ENCODE data around the gene CHD1. TPM values are rescaled to one million over a fixed set of nuclear protein-coding genes. Genes with fewer than 3 reads are reported as not detected.

CHD1 gene
- total RNA-seq, 4 donors from 2014 or later, result 51.4 to 83.0 (median 63.8) TPM

GRCh38 chr5:98917433-98917832 lies 11.4 kb downstream of the CHD1 start:
- Histone ChIP-seq H3K4me1 (peaks cover 0 to 4% of the 10 kb centered on the region in 2 donors), H3K9me3 (no peaks in the 10 kb centered on the region), H3K4me3 (replicated peaks in 1 of 3) (no peak overlapping the region), H3K27ac (no peak overlapping the region), H3K36me3 (peaks cover 0 to 5% of the 10 kb centered on the region in 2 donors), H3K27me3 (no peaks in the 10 kb centered on the region)
- TF ChIP-seq POLR2A (IDR thresholded peaks at IDR 0.05), result no peak
- no peak for TF ChIP-seq CTCF (IDR thresholded peaks at IDR 0.05)
- 92 to 93% methylated on average over 2 of the region's 2 CpGs for WGBS, 2 donors
- intact Hi-C loops (cut with DNase I), result no loop called here
- DNase-seq, result no peak

GRCh38 chr5:98916540-98916939 lies 12.3 kb downstream of the CHD1 start:
- TF ChIP-seq CTCF (IDR thresholded peaks at IDR 0.05), result no peak
- TF ChIP-seq POLR2A (IDR thresholded peaks at IDR 0.05), result no peak
- H3K4me1 ChIP-seq, result peaks cover 0 to 4% of the 10 kb centered on the region in 2 donors
- no peaks in the 10 kb centered on the region for H3K9me3 ChIP-seq
- no peak for DNase-seq
- no peaks in the 10 kb centered on the region for H3K27me3 ChIP-seq
- no peak overlapping the region for H3K27ac ChIP-seq
- intact Hi-C loops (cut with DNase I), result no loop called here
- WGBS, 2 donors, result 91 to 93% methylated on average over 2 of the region's 2 CpGs
- H3K36me3 ChIP-seq, result no peaks in the 10 kb centered on the region
- H3K4me3 ChIP-seq (replicated peaks in 1 of 3), result no peak overlapping the region

GRCh38 chr5:98913911-98914310 lies 14.9 kb downstream of the CHD1 start:
- intact Hi-C loops (cut with DNase I), result no loop called here
- H3K27ac ChIP-seq, result no peak overlapping the region
- no peaks in the 10 kb centered on the region for H3K27me3 ChIP-seq
- DNase-seq, result no peak
- no peaks in the 10 kb centered on the region for H3K36me3 ChIP-seq
- H3K4me1 ChIP-seq, result peaks cover 0 to 7% of the 10 kb centered on the region in 2 donors
- H3K9me3 ChIP-seq, result no peaks in the 10 kb centered on the region
- no peak overlapping the region for H3K4me3 ChIP-seq (replicated peaks in 1 of 3)
- TF ChIP-seq CTCF (IDR thresholded peaks at IDR 0.05) (no peak), POLR2A (IDR thresholded peaks at IDR 0.05) (no peak)

- Histone ChIP-seq H3K27me3 (no peaks in the 10 kb centered on the region), H3K4me1 (peaks cover 0 to 7% of the 10 kb centered on the region in 2 donors), H3K4me3 (replicated peaks in 1 of 3) (no peak overlapping the region), H3K36me3 (no peaks in the 10 kb centered on the region), H3K27ac (no peak overlapping the region), H3K9me3 (no peaks in the 10 kb centered on the region)
- no peak for TF ChIP-seq POLR2A (IDR thresholded peaks at IDR 0.05)
- no peak for TF ChIP-seq CTCF (IDR thresholded peaks at IDR 0.05)
- no peak for DNase-seq
- WGBS, 2 donors, result 86 to 87% methylated on average over 5 of the region's 5 CpGs
- intact Hi-C loops (cut with DNase I), result no loop called here
These were observed 17.3 kb downstream of the CHD1 start for GRCh38 chr5:98911280-98912040.

DNA sequence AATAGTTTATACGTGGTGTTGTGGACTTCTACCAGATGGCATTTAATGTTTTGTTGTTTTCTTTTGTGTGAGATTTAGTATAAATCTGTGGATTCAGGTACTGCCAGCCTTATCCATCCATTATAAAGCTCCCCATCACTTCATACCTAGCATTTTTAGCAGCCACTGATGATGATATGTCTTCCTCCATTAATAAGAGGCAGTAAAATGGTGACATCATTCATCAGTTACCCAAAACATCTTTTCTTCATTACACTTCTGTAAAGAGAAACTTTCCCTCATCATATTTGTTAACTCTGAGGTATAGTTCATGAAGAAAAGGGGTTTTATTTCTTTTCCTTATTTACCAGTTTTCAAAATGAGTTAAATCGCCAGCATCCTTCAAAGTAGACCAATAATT lies 19.4 kb downstream of the CHD1 start:
- Histone ChIP-seq H3K9me3 (no peaks in the 10 kb centered on the region), H3K27ac (no peak overlapping the region), H3K36me3 (no peaks in the 10 kb centered on the region), H3K27me3 (no peaks in the 10 kb centered on the region), H3K4me1 (peaks cover 0 to 2% of the 10 kb centered on the region in 2 donors), H3K4me3 (replicated peaks in 1 of 3) (no peak overlapping the region)
- WGBS, 2 donors, result 97 to 98% methylated on average over 2 of the region's 2 CpGs
- TF ChIP-seq CTCF (IDR thresholded peaks at IDR 0.05), result no peak
- DNase-seq, result no peak
- intact Hi-C loops (cut with DNase I), result no loop called here

Data from thyroid gland (tissue), 4 donors.